GM12873 (cell line): ENCODE results near the gene MAS1.

Experiments used
- CTCF ChIP-seq: IDR thresholded peaks from 2 replicates; pipeline ENCODE4 v1.5.1; 2012; ENCODE audit warnings: low read depth, mild to moderate bottlenecking, moderate library complexity, low read length, control low read depth; ENCODE audit not compliant: insufficient read depth; ENCODE audit errors: missing control alignments

MAS1 gene

GRCh38 chr6:159934181-159934580, 43.4 kb downstream of the MAS1 start:
- no peak for TF ChIP-seq CTCF

GRCh38 chr6:159935065-159935464, 44.3 kb downstream of the MAS1 start:
- no peak for TF ChIP-seq CTCF

- TF ChIP-seq CTCF = no peak
Measured at GRCh38 chr6:159935633-159936032, 44.8 kb downstream of the MAS1 start.

- no peak for TF ChIP-seq CTCF
Measured at GRCh38 chr6:159939591-159940016, 48.8 kb downstream of the MAS1 start.
